ENCODE data around the gene CERK.

- TF ChIP-seq POLR2A (IDR thresholded peaks at IDR 0.05) (no peak), CTCF (IDR thresholded peaks at IDR 0.05 in 8 of 11, conservative IDR thresholded peaks at IDR 0.05 in 3 of 11) (no peak), POLR2AphosphoS5 (IDR thresholded peaks at IDR 0.05) (peak in 1 of 3 donors; percentile 9)
Observed at GRCh38 chr22:46691571-46691970, 46.5 kb downstream of the CERK start.

Data from spleen (tissue), 7 donors.